CD4-positive, CD25-positive, alpha-beta regulatory T cell (primary cell): Measurements from ENCODE around the gene ARHGEF16. TPM values are rescaled to one million over a fixed set of nuclear protein-coding genes. Genes with fewer than 3 reads are reported as not detected.

Source experiments
- ATAC-seq, 2 donors: fragments of 150-1000 bp; cut with Tn5 transposase; one replicate each; pipeline ENCODE4 v1.10.0; 2021; ENCODE audit warnings: low read depth in 2 of 2, moderate number of reproducible peaks in 2 of 2, moderate library complexity in 1 of 2
- DNase-seq, 3 donors: peaks; one replicate each; pipeline versions ENCODE4 v3.0.0 to v3.0.0-alpha.2; 2012 to 2022; ENCODE audit warnings: mixed read lengths in 1 of 3
- H3K27ac ChIP-seq: one replicate; pipeline ENCODE4 v1.7.0; 2013; ENCODE audit warnings: mild to moderate bottlenecking, low read length; ENCODE audit not compliant: insufficient read depth, poor library complexity, severe bottlenecking
- H3K27me3 ChIP-seq: one replicate; pipeline ENCODE4 v1.7.0; 2013; ENCODE audit warnings: low read length; ENCODE audit not compliant: control insufficient read depth, insufficient read depth
- H3K36me3 ChIP-seq: one replicate; pipeline ENCODE4 v1.7.0; 2013; ENCODE audit warnings: mild to moderate bottlenecking, low read length, moderate library complexity; ENCODE audit not compliant: control insufficient read depth, insufficient read depth
- H3K4me1 ChIP-seq: 2 replicates; pipeline ENCODE4 v1.7.0; 2013; ENCODE audit warnings: mild to moderate bottlenecking, low read length; ENCODE audit not compliant: insufficient read depth, control insufficient read depth, poor library complexity, severe bottlenecking
- H3K4me3 ChIP-seq: one replicate; pipeline ENCODE4 v1.7.0; 2013; ENCODE audit warnings: low read depth, mild to moderate bottlenecking, low read length, moderate library complexity
- H3K9me3 ChIP-seq, 2 experiments: 1 replicate in 1 of 2; 2 replicates in 1 of 2; pipeline ENCODE4 v1.7.0; 2013; ENCODE audit warnings: low read length in 2 of 2, mild to moderate bottlenecking in 1 of 2, moderate library complexity in 1 of 2; ENCODE audit not compliant: control insufficient read depth in 2 of 2
- H3K27ac Mint-ChIP-seq, 3 donors: one replicate each; pipeline ENCODE4 v1.8.0; 2020 to 2022; ENCODE audit warnings: mild to moderate bottlenecking in 3 of 3, mixed read lengths in 3 of 3, moderate library complexity in 2 of 3
- H3K27me3 Mint-ChIP-seq: one replicate; pipeline ENCODE4 v1.8.0; 2022; ENCODE audit warnings: mild to moderate bottlenecking, mixed read lengths
- H3K36me3 Mint-ChIP-seq: one replicate; pipeline ENCODE4 v1.8.0; 2020; ENCODE audit warnings: mixed read lengths
- H3K4me1 Mint-ChIP-seq, 4 donors: one replicate each; pipeline ENCODE4 v1.8.0; 2020 to 2022; ENCODE audit warnings: mixed read lengths in 4 of 4, mild to moderate bottlenecking in 1 of 4
- H3K4me3 Mint-ChIP-seq, 4 donors: one replicate each; pipeline ENCODE4 v1.8.0; 2020 to 2022; ENCODE audit warnings: mild to moderate bottlenecking in 4 of 4, mixed read lengths in 4 of 4, moderate library complexity in 3 of 4
- H3K9me3 Mint-ChIP-seq, 7 donors: one replicate each; pipeline ENCODE4 v1.8.0; 2020 to 2022; ENCODE audit warnings: mixed read lengths in 7 of 7, mild to moderate bottlenecking in 3 of 7, moderate library complexity in 2 of 7
- polyA plus RNA-seq, 4 donors: library from polyadenylated mRNA; unstranded; fragments of 300-500 nt; fragmentation: Illumina TruSeq; gene quantifications; one replicate each; pipeline ENCODE4 v1.2.3, GENCODE V29; 2021
- total RNA-seq: library from RNA; stranded (reverse); gene quantifications from one replicate; pipeline ENCODE4 v1.2.3, GENCODE V29; 2022

ARHGEF16 gene
- total and polyA plus RNA-seq, 5 donors from 2014 or later: not detected

GRCh38 chr1:3426956-3427535 lies 27.4 kb upstream of the ARHGEF16 start:
- H3K4me1 ChIP-seq: no peaks in the 10 kb centered on the region
- Mint-ChIP-seq H3K4me1 (no peaks in the 10 kb centered on the region), H3K9me3 (no peaks in the 10 kb centered on the region), H3K27me3 (no peaks in the 10 kb centered on the region), H3K4me3 (no peak overlapping the region), H3K36me3 (no peaks in the 10 kb centered on the region), H3K27ac (no peak overlapping the region)
- ATAC-seq (no peak), DNase-seq (no peak)
- H3K9me3 ChIP-seq: no peaks in the 10 kb centered on the region
- H3K27me3 ChIP-seq: no peaks in the 10 kb centered on the region
- H3K36me3 ChIP-seq: no peaks in the 10 kb centered on the region
- H3K27ac ChIP-seq: no peak overlapping the region
- no peak overlapping the region for H3K4me3 ChIP-seq

- Mint-ChIP-seq H3K9me3 (no peaks in the 10 kb centered on the region), H3K4me3 (no peak overlapping the region), H3K27me3 (no peaks in the 10 kb centered on the region), H3K4me1 (no peaks in the 10 kb centered on the region), H3K27ac (peak overlapping the region in 1 of 3 donors; percentile 32), H3K36me3 (no peaks in the 10 kb centered on the region)
- H3K27ac ChIP-seq: no peak overlapping the region
- H3K27me3 ChIP-seq: no peaks in the 10 kb centered on the region
- no peaks in the 10 kb centered on the region for H3K9me3 ChIP-seq
- no peak overlapping the region for H3K4me3 ChIP-seq
- no peak for ATAC-seq
- no peaks in the 10 kb centered on the region for H3K4me1 ChIP-seq
- no peak for DNase-seq
- H3K36me3 ChIP-seq: no peaks in the 10 kb centered on the region
Observed at GRCh38 chr1:3427711-3428704, 26.5 kb upstream of the ARHGEF16 start.

GRCh38 chr1:3428899-3429298 lies 25.6 kb upstream of the ARHGEF16 start:
- Mint-ChIP-seq H3K27ac (peak overlapping the region in 1 of 3 donors; percentile 32), H3K9me3 (no peaks in the 10 kb centered on the region), H3K4me3 (no peak overlapping the region), H3K27me3 (no peaks in the 10 kb centered on the region), H3K36me3 (no peaks in the 10 kb centered on the region), H3K4me1 (no peaks in the 10 kb centered on the region)
- no peak overlapping the region for H3K27ac ChIP-seq
- no peaks in the 10 kb centered on the region for H3K27me3 ChIP-seq
- DNase-seq (no peak), ATAC-seq (no peak)
- H3K9me3 ChIP-seq: no peaks in the 10 kb centered on the region
- no peak overlapping the region for H3K4me3 ChIP-seq
- H3K36me3 ChIP-seq: no peaks in the 10 kb centered on the region
- H3K4me1 ChIP-seq: no peaks in the 10 kb centered on the region

GRCh38 chr1:3429320-3429719 lies 25.1 kb upstream of the ARHGEF16 start:
- Histone ChIP-seq H3K9me3 (no peaks in the 10 kb centered on the region), H3K27me3 (no peaks in the 10 kb centered on the region), H3K4me1 (no peaks in the 10 kb centered on the region), H3K27ac (no peak overlapping the region), H3K36me3 (no peaks in the 10 kb centered on the region), H3K4me3 (no peak overlapping the region)
- Mint-ChIP-seq H3K27ac (no peak overlapping the region), H3K4me1 (no peaks in the 10 kb centered on the region), H3K27me3 (no peaks in the 10 kb centered on the region), H3K36me3 (no peaks in the 10 kb centered on the region), H3K4me3 (no peak overlapping the region), H3K9me3 (no peaks in the 10 kb centered on the region)
- DNase-seq (no peak), ATAC-seq (no peak)

GRCh38 chr1:3429766-3430165 lies 24.7 kb upstream of the ARHGEF16 start:
- Mint-ChIP-seq H3K9me3 (no peaks in the 10 kb centered on the region), H3K4me3 (no peak overlapping the region), H3K36me3 (no peaks in the 10 kb centered on the region), H3K27me3 (no peaks in the 10 kb centered on the region), H3K27ac (no peak overlapping the region), H3K4me1 (no peaks in the 10 kb centered on the region)
- Histone ChIP-seq H3K4me3 (no peak overlapping the region), H3K4me1 (no peaks in the 10 kb centered on the region), H3K27me3 (no peaks in the 10 kb centered on the region), H3K27ac (no peak overlapping the region), H3K9me3 (no peaks in the 10 kb centered on the region), H3K36me3 (no peaks in the 10 kb centered on the region)
- ATAC-seq (no peak), DNase-seq (no peak)

GRCh38 chr1:3430406-3430805 lies 24.1 kb upstream of the ARHGEF16 start:
- Histone ChIP-seq H3K4me1 (no peaks in the 10 kb centered on the region), H3K27ac (no peak overlapping the region), H3K27me3 (no peaks in the 10 kb centered on the region), H3K9me3 (no peaks in the 10 kb centered on the region), H3K36me3 (no peaks in the 10 kb centered on the region), H3K4me3 (no peak overlapping the region)
- Mint-ChIP-seq H3K27ac (no peak overlapping the region), H3K36me3 (no peaks in the 10 kb centered on the region), H3K4me1 (no peaks in the 10 kb centered on the region), H3K27me3 (no peaks in the 10 kb centered on the region), H3K4me3 (no peak overlapping the region), H3K9me3 (no peaks in the 10 kb centered on the region)
- DNase-seq: no peak
- no peak for ATAC-seq

- no peaks in the 10 kb centered on the region for H3K27me3 ChIP-seq
- Mint-ChIP-seq H3K4me1 (no peaks in the 10 kb centered on the region), H3K27ac (no peak overlapping the region), H3K4me3 (no peak overlapping the region), H3K27me3 (no peaks in the 10 kb centered on the region), H3K9me3 (no peaks in the 10 kb centered on the region), H3K36me3 (no peaks in the 10 kb centered on the region)
- no peak overlapping the region for H3K4me3 ChIP-seq
- ATAC-seq: no peak
- no peaks in the 10 kb centered on the region for H3K4me1 ChIP-seq
- H3K9me3 ChIP-seq: no peaks in the 10 kb centered on the region
- DNase-seq: no peak
- no peaks in the 10 kb centered on the region for H3K36me3 ChIP-seq
- H3K27ac ChIP-seq: no peak overlapping the region
Observed at GRCh38 chr1:3430820-3431219, 23.6 kb upstream of the ARHGEF16 start.

- Mint-ChIP-seq H3K4me3 (no peak overlapping the region), H3K4me1 (no peaks in the 10 kb centered on the region), H3K27ac (no peak overlapping the region), H3K9me3 (no peaks in the 10 kb centered on the region), H3K27me3 (no peaks in the 10 kb centered on the region), H3K36me3 (no peaks in the 10 kb centered on the region)
- Histone ChIP-seq H3K36me3 (no peaks in the 10 kb centered on the region), H3K27me3 (no peaks in the 10 kb centered on the region), H3K4me1 (no peaks in the 10 kb centered on the region), H3K27ac (no peak overlapping the region), H3K9me3 (no peaks in the 10 kb centered on the region), H3K4me3 (no peak overlapping the region)
- ATAC-seq: no peak
- no peak for DNase-seq
Observed at GRCh38 chr1:3431266-3431665, 23.2 kb upstream of the ARHGEF16 start.
